Gastrocnemius medialis (tissue), 4 donors: ENCODE measurements around the gene ADGRE1.

Experiments used
- POLR2A ChIP-seq, 2 donors: fragments of 450-650 bp; IDR thresholded peaks; one replicate each; pipeline ENCODE4 v1.6.1; 2017; ENCODE audit warnings: antibody characterized with exemption in 2 of 2, mild to moderate bottlenecking in 2 of 2, moderate library complexity in 2 of 2
- TF ChIP-seq, protein P1 (sequence below), 5 experiments: fragments of 450-650 bp in 3 of 5; fragments of 200-600 bp in 2 of 5; sonication (generic) in 2 of 5; IDR thresholded peaks in 4 of 5; conservative IDR thresholded peaks in 1 of 5; 1 replicate in 4 of 5; 2 replicates in 1 of 5; pipeline ENCODE4 v1.5.1; 2016 to 2019; ENCODE audit warnings: antibody characterized with exemption in 5 of 5, mild to moderate bottlenecking in 3 of 5, moderate library complexity in 3 of 5

GRCh38 chr19:6856749-6857372 is 30.5 kb upstream of the ADGRE1 start:
- TF ChIP-seq, protein P1, sequence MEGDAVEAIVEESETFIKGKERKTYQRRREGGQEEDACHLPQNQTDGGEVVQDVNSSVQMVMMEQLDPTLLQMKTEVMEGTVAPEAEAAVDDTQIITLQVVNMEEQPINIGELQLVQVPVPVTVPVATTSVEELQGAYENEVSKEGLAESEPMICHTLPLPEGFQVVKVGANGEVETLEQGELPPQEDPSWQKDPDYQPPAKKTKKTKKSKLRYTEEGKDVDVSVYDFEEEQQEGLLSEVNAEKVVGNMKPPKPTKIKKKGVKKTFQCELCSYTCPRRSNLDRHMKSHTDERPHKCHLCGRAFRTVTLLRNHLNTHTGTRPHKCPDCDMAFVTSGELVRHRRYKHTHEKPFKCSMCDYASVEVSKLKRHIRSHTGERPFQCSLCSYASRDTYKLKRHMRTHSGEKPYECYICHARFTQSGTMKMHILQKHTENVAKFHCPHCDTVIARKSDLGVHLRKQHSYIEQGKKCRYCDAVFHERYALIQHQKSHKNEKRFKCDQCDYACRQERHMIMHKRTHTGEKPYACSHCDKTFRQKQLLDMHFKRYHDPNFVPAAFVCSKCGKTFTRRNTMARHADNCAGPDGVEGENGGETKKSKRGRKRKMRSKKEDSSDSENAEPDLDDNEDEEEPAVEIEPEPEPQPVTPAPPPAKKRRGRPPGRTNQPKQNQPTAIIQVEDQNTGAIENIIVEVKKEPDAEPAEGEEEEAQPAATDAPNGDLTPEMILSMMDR (IDR thresholded peaks at IDR 0.05 in 4 of 5, conservative IDR thresholded peaks at IDR 0.05 in 1 of 5): no peak
- TF ChIP-seq POLR2A (IDR thresholded peaks at IDR 0.05): no peak
